GM12891 (cell line): Measurements from ENCODE around the gene HK1.
"Not testable (repeated sequence)": the region's sequence is repeated elsewhere in the genome, so short reads cannot be mapped to it uniquely, and the experiment has no call there.

ENCODE experiments used
- PAX5 ChIP-seq: IDR thresholded peaks from 2 replicates; pipeline ENCODE4 v1.6.1; 2011; ENCODE audit warnings: low read length, moderate library complexity, mild to moderate bottlenecking; ENCODE audit not compliant: insufficient read depth, severe bottlenecking
- POLR2A ChIP-seq: IDR thresholded peaks from 2 replicates; pipeline ENCODE4 v1.6.1; 2011; ENCODE audit warnings: low read depth, low read length, control low read depth
- POLR2AphosphoS5 ChIP-seq: IDR thresholded peaks from 2 replicates; pipeline ENCODE4 v1.6.1; 2011; ENCODE audit warnings: low read depth, low read length, control low read depth
- POU2F2 ChIP-seq: IDR thresholded peaks from 2 replicates; pipeline ENCODE4 v1.6.1; 2011; ENCODE audit warnings: low read depth, mild to moderate bottlenecking, control low read depth, low read length, moderate library complexity
- SPI1 ChIP-seq: IDR thresholded peaks from 2 replicates; pipeline ENCODE4 v1.6.1; 2011; ENCODE audit warnings: low read depth, low read length, control low read depth
- TAF1 ChIP-seq: IDR thresholded peaks from 2 replicates; pipeline ENCODE4 v1.6.1; 2011; ENCODE audit warnings: low read depth, low read length, control low read depth

- TF ChIP-seq POLR2A, POLR2AphosphoS5, SPI1, TAF1, PAX5, POU2F2: not testable (repeated sequence)
These were observed 44.0 kb downstream of the HK1 start for GRCh38 chr10:69322346-69322745.
